Progenitor cell of endocrine pancreas (in vitro differentiated cells): ENCODE data around the gene INPP4A. TPM values are rescaled to one million over a fixed set of nuclear protein-coding genes. Genes with fewer than 3 reads are reported as not detected.

Source experiments
- DNase-seq: peaks from one replicate; pipeline ENCODE4 v3.0.0; 2021; ENCODE audit warnings: low spot score; ENCODE audit not compliant: unreplicated experiment
- H3K27ac Mint-ChIP-seq: 2 replicates; pipeline ENCODE4 v1.8.0; 2021; ENCODE audit warnings: mild to moderate bottlenecking, moderate library complexity, mixed read lengths
- H3K27me3 Mint-ChIP-seq: 2 replicates; pipeline ENCODE4 v1.8.0; 2021; ENCODE audit warnings: mixed read lengths
- H3K36me3 Mint-ChIP-seq: 2 replicates; pipeline ENCODE4 v1.8.0; 2022; ENCODE audit warnings: mixed read lengths; ENCODE audit not compliant: insufficient read depth
- H3K4me1 Mint-ChIP-seq: 2 replicates; pipeline ENCODE4 v1.8.0; 2021; ENCODE audit warnings: low read depth, mixed read lengths
- H3K4me3 Mint-ChIP-seq: 2 replicates; pipeline ENCODE4 v1.8.0; 2021; ENCODE audit warnings: low read depth, mild to moderate bottlenecking, moderate library complexity, mixed read lengths
- H3K9me3 Mint-ChIP-seq: 2 replicates; pipeline ENCODE4 v1.8.0; 2021; ENCODE audit warnings: low read depth, mixed read lengths
- CTCF ChIP-seq: fragments of 200-600 bp; sonication (generic); IDR thresholded peaks from one replicate; pipeline ENCODE4 v1.5.0; 2021; ENCODE audit warnings: antibody characterized with exemption, mild to moderate bottlenecking; ENCODE audit not compliant: unreplicated experiment
- total RNA-seq: library from RNA; stranded (reverse); gene quantifications from 2 replicates; pipeline ENCODE4 v1.2.1, GENCODE V29; 2021

The INPP4A gene
- total RNA-seq, 1 donor from 2014 or later = 33.0 TPM

- no peaks in the 10 kb centered on the region for H3K9me3 Mint-ChIP-seq
- no peaks in the 10 kb centered on the region for H3K27me3 Mint-ChIP-seq
- no peak for DNase-seq
- H3K4me3 Mint-ChIP-seq = no peak overlapping the region
- H3K27ac Mint-ChIP-seq = no peak overlapping the region
- H3K36me3 Mint-ChIP-seq = peaks cover 2% of the 10 kb centered on the region
- H3K4me1 Mint-ChIP-seq = peaks cover 8% of the 10 kb centered on the region
- no peak for TF ChIP-seq CTCF
These were observed 13.5 kb downstream of the INPP4A start for GRCh38 chr2:98458207-98458606.

- H3K4me1 Mint-ChIP-seq = peaks cover 8% of the 10 kb centered on the region
- H3K27me3 Mint-ChIP-seq = no peaks in the 10 kb centered on the region
- DNase-seq = no peak
- H3K36me3 Mint-ChIP-seq = peaks cover 2% of the 10 kb centered on the region
- no peaks in the 10 kb centered on the region for H3K9me3 Mint-ChIP-seq
- H3K4me3 Mint-ChIP-seq = no peak overlapping the region
- no peak for TF ChIP-seq CTCF
- no peak overlapping the region for H3K27ac Mint-ChIP-seq
These were observed 14.2 kb downstream of the INPP4A start for GRCh38 chr2:98458667-98459380.

- H3K4me3 Mint-ChIP-seq = no peak overlapping the region
- H3K9me3 Mint-ChIP-seq = no peaks in the 10 kb centered on the region
- no peak for TF ChIP-seq CTCF
- H3K36me3 Mint-ChIP-seq = peaks cover 2% of the 10 kb centered on the region
- H3K27me3 Mint-ChIP-seq = no peaks in the 10 kb centered on the region
- DNase-seq = no peak
- peaks cover 3% of the 10 kb centered on the region for H3K4me1 Mint-ChIP-seq
- H3K27ac Mint-ChIP-seq = peak overlapping the region; percentile 16
These were observed 15.0 kb downstream of the INPP4A start for GRCh38 chr2:98459496-98460175.

- Mint-ChIP-seq H3K9me3 (no peaks in the 10 kb centered on the region), H3K4me3 (no peak overlapping the region), H3K4me1 (peaks cover 2% of the 10 kb centered on the region), H3K27ac (no peak overlapping the region), H3K36me3 (peaks cover 2% of the 10 kb centered on the region), H3K27me3 (no peaks in the 10 kb centered on the region)
- no peak for TF ChIP-seq CTCF
- no peak for DNase-seq
These were observed 16.2 kb downstream of the INPP4A start for GRCh38 chr2:98460573-98461497.

- TF ChIP-seq CTCF = no peak
- Mint-ChIP-seq H3K27ac (peak overlapping the region; percentile 45), H3K36me3 (no peaks in the 10 kb centered on the region), H3K4me3 (no peak overlapping the region), H3K9me3 (no peaks in the 10 kb centered on the region), H3K27me3 (no peaks in the 10 kb centered on the region), H3K4me1 (peaks cover 2% of the 10 kb centered on the region)
- no peak for DNase-seq
These were observed 16.9 kb downstream of the INPP4A start for GRCh38 chr2:98461498-98462049.
